Activated CD8-positive, alpha-beta memory T cell treated with anti-CD3 and anti-CD28 coated beads for 4 hours (primary cell): Measurements from ENCODE around the gene MOB3B.

Experiments used
- DNase-seq, 2 donors: peaks; one replicate each; pipeline ENCODE4 v3.0.0-alpha.2; 2020; ENCODE audit warnings: low read depth in 2 of 2

MOB3B gene

GRCh38 chr9:27339661-27340284 lies 189.8 kb downstream of the MOB3B start:
- DNase-seq = no peak

- no peak for DNase-seq
Measured at GRCh38 chr9:27338527-27338903, 191.1 kb downstream of the MOB3B start.

- no peak for DNase-seq
Measured at GRCh38 chr9:27337833-27338526, 191.6 kb downstream of the MOB3B start.

- no peak for DNase-seq
Measured at GRCh38 chr9:27337236-27337635, 192.4 kb downstream of the MOB3B start.

GRCh38 chr9:27336829-27337228 lies 192.8 kb downstream of the MOB3B start:
- no peak for DNase-seq

- DNase-seq = no peak
Measured at GRCh38 chr9:27336126-27336525, 193.5 kb downstream of the MOB3B start.

- DNase-seq = no peak
Measured at GRCh38 chr9:27335075-27335474, 194.5 kb downstream of the MOB3B start.

- no peak for DNase-seq
Measured at GRCh38 chr9:27333241-27334052, 196.2 kb downstream of the MOB3B start.

GRCh38 chr9:27331393-27331792 lies 198.2 kb downstream of the MOB3B start:
- no peak for DNase-seq

- DNase-seq = no peak
Measured at GRCh38 chr9:27329291-27329690, 200.3 kb downstream of the MOB3B start.

- no peak for DNase-seq
Measured at GRCh38 chr9:27328483-27328882, 201.1 kb downstream of the MOB3B start.

- DNase-seq = no peak
Measured at GRCh38 chr9:27311184-27311583, 218.4 kb downstream of the MOB3B start.

GRCh38 chr9:27310582-27310981 lies 219.0 kb downstream of the MOB3B start:
- no peak for DNase-seq

GRCh38 chr9:27308691-27309390 lies 220.8 kb downstream of the MOB3B start:
- DNase-seq = no peak

- no peak for DNase-seq
Measured at GRCh38 chr9:27304521-27304920, 225.1 kb downstream of the MOB3B start.

- no peak for DNase-seq
Measured at GRCh38 chr9:27303219-27303618, 226.4 kb downstream of the MOB3B start.

- DNase-seq = no peak
Measured at GRCh38 chr9:27297050-27297449, 232.6 kb downstream of the MOB3B start, which contains the start of gene EQTN. TSS of gene EQTN (minus strand) at chr9:27297150. CDS start at chr9:27297055, 95 bp downstream.

- no peak for DNase-seq
Measured at GRCh38 chr9:27293996-27294395, 235.6 kb downstream of the MOB3B start.

- DNase-seq = no peak
Measured at GRCh38 chr9:27292659-27293405, 236.8 kb downstream of the MOB3B start.

GRCh38 chr9:27291292-27291691 lies 238.3 kb downstream of the MOB3B start:
- no peak for DNase-seq

GRCh38 chr9:27282269-27282668 lies 247.3 kb downstream of the MOB3B start:
- no peak for DNase-seq
